Keratinocyte (primary cell): ENCODE data around the gene ALX4. TPM values are rescaled to one million over a fixed set of nuclear protein-coding genes. Genes with fewer than 3 reads are reported as not detected.

ENCODE experiments used
- DNase-seq: peaks from one replicate; pipeline ENCODE4 v3.0.0-alpha.2; 2011; ENCODE audit warnings: low read depth, missing footprints, low spot score
- FAIRE-seq: peaks from 2 replicates; lab custom pipeline; 2011; peaks lifted over from hg19 to GRCh38; lab: Jason Lieb, UNC
- H2AFZ ChIP-seq: 2 replicates; pipeline ENCODE4 v1.6.0; 2012; ENCODE audit warnings: low read length, control low read depth, inconsistent platforms; ENCODE audit not compliant: control insufficient read depth
- H3K27ac ChIP-seq: 2 replicates; pipeline ENCODE4 v1.5.1; 2011; ENCODE audit warnings: low read length; ENCODE audit not compliant: control insufficient read depth, insufficient read depth
- H3K27me3 ChIP-seq: 3 replicates; pipeline ENCODE4 v1.6.0; 2011; ENCODE audit warnings: low read length; ENCODE audit not compliant: control insufficient read depth, insufficient read depth; ENCODE audit errors: extremely low read depth
- H3K36me3 ChIP-seq, 2 experiments: 2 replicates in 1 of 2; 3 replicates in 1 of 2; pipeline ENCODE4 v1.5.1; 2011; ENCODE audit warnings: low read length in 2 of 2, mild to moderate bottlenecking in 1 of 2; ENCODE audit not compliant: control insufficient read depth in 2 of 2, insufficient read depth in 2 of 2; ENCODE audit errors: extremely low read depth in 1 of 2
- H3K4me1 ChIP-seq: 3 replicates; pipeline ENCODE4 v1.5.1; 2011; ENCODE audit warnings: low read length; ENCODE audit not compliant: control insufficient read depth, insufficient read depth; ENCODE audit errors: extremely low read depth
- H3K4me2 ChIP-seq: 3 replicates; pipeline ENCODE4 v1.6.0; 2011; ENCODE audit warnings: low read depth, low read length; ENCODE audit not compliant: control insufficient read depth, insufficient read depth; ENCODE audit errors: extremely low read depth
- H3K4me3 ChIP-seq, 3 experiments: fragments of 200-600 bp in 1 of 3; sonication (generic) in 1 of 3; 2 replicates in 2 of 3; 3 replicates in 1 of 3; pipeline ENCODE4 v1.5.1; 2011 to 2016; ENCODE audit warnings: low read length in 3 of 3, mild to moderate bottlenecking in 3 of 3, control low read depth in 2 of 3, inconsistent platforms in 1 of 3, low read depth in 1 of 3, mixed read lengths in 1 of 3, mixed run types in 1 of 3, moderate library complexity in 1 of 3; ENCODE audit not compliant: control insufficient read depth in 2 of 3, insufficient read depth in 2 of 3; ENCODE audit errors: extremely low read depth in 1 of 3
- H3K79me2 ChIP-seq: 2 replicates; pipeline ENCODE4 v1.6.0; 2012; ENCODE audit warnings: low read length; ENCODE audit not compliant: control insufficient read depth, insufficient read depth
- H3K9ac ChIP-seq: 3 replicates; pipeline ENCODE4 v1.6.0; 2011; ENCODE audit warnings: low read length; ENCODE audit not compliant: control insufficient read depth, insufficient read depth; ENCODE audit errors: extremely low read depth
- H3K9me1 ChIP-seq: 3 replicates; pipeline ENCODE4 v1.6.0; 2011; ENCODE audit warnings: low read length; ENCODE audit not compliant: control insufficient read depth, insufficient read depth; ENCODE audit errors: extremely low read depth
- H3K9me3 ChIP-seq: 2 replicates; pipeline ENCODE4 v1.5.1; 2012; ENCODE audit warnings: low read depth, low read length; ENCODE audit not compliant: control insufficient read depth
- H4K20me1 ChIP-seq: 3 replicates; pipeline ENCODE4 v1.6.0; 2011; ENCODE audit warnings: low read length; ENCODE audit not compliant: control insufficient read depth, insufficient read depth; ENCODE audit errors: extremely low read depth
- EZH2 ChIP-seq: IDR thresholded peaks from one replicate; pipeline ENCODE4 v1.6.1; 2012; ENCODE audit warnings: inconsistent platforms, mild to moderate bottlenecking, low read length, moderate library complexity
- dilution Hi-C: fragments of 300-500 bp; cut with MboI; formaldehyde crosslinking; loops from one replicate; pipeline ENCODE4 v1.7.0; 2020; ENCODE audit warnings: low sequenced_read_pairs; ENCODE audit not compliant: extremely low pct_ligation_motif_present
- polyA plus RNA-seq, 5 experiments: library from polyadenylated mRNA; depleted of rRNA in 3 of 5; stranded (reverse) in 3 of 5; stranded (forward) in 1 of 5; unstranded in 1 of 5; fragments of >200 nt; gene quantifications; 1 replicate in 1 of 5; 2 replicates in 3 of 5; 3 replicates in 1 of 5; pipeline versions ENCODE4 v1.2.1 to v1.2.3, GENCODE V29; 2011 to 2012; ENCODE audit warnings: missing spikeins in 2 of 5, low read depth in 1 of 5, low replicate concordance in 1 of 5
- TF ChIP-seq, protein P1 (sequence below), 3 experiments: IDR thresholded peaks in 1 of 3; conservative IDR thresholded peaks in 1 of 3; optimal IDR thresholded peaks in 1 of 3; 2 replicates in 2 of 3; 3 replicates in 1 of 3; pipeline versions ENCODE3 to v1.5.1; 2011; ENCODE audit warnings: low read length in 3 of 3, mild to moderate bottlenecking in 3 of 3, moderate library complexity in 2 of 3, control low read depth in 1 of 3, inconsistent platforms in 1 of 3; ENCODE audit not compliant: insufficient read depth in 2 of 3; ENCODE audit errors: extremely low read depth in 1 of 3

Gene ALX4
- polyA plus RNA-seq, 1 donor (not counting 4 experiments of a cell fraction or from before 2014, with no cell fraction given): not detected

DNA sequence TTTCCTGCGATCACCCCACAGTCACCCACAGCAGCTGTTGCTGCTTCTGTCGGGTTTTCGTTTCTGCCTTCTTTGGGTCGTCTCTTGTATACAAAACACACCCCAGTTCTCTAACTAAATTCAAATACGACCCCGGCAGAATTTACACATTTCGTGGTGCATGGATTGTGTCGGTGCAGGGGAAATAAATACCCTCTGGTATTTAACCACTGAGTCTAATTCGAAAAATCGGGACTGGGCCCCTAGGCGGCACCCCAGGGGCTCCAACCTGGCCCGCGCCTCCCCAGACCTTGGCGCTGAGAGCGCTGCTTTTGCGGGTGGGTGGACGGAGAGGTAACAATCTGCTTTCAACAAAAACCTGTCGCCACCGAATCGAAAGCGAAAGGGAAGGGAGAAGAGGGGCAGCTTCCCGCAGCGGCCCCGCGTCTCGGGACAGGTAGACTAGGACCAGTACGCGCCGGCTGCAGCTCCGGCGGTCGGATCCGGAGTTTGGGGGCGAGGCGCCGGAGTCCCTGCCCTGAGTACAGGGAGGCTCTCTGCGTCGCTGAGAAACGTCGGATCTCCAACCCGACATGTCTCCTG is 4.4 kb downstream of the ALX4 start:
- peaks cover 4% of the 10 kb centered on the region for H4K20me1 ChIP-seq
- peaks cover 98% of the 10 kb centered on the region for H3K27me3 ChIP-seq
- no peak overlapping the region for H3K9ac ChIP-seq
- H3K4me2 ChIP-seq: peak overlapping the region; percentile 82
- no peaks in the 10 kb centered on the region for H3K36me3 ChIP-seq
- H2AFZ ChIP-seq: peak overlapping the region; percentile 51
- no peaks in the 10 kb centered on the region for H3K9me3 ChIP-seq
- peaks cover 13% of the 10 kb centered on the region for H3K4me1 ChIP-seq
- H3K27ac ChIP-seq: no peak overlapping the region
- no peaks in the 10 kb centered on the region for H3K79me2 ChIP-seq
- TF ChIP-seq EZH2: peak; percentile 71
- TF ChIP-seq, protein P1, sequence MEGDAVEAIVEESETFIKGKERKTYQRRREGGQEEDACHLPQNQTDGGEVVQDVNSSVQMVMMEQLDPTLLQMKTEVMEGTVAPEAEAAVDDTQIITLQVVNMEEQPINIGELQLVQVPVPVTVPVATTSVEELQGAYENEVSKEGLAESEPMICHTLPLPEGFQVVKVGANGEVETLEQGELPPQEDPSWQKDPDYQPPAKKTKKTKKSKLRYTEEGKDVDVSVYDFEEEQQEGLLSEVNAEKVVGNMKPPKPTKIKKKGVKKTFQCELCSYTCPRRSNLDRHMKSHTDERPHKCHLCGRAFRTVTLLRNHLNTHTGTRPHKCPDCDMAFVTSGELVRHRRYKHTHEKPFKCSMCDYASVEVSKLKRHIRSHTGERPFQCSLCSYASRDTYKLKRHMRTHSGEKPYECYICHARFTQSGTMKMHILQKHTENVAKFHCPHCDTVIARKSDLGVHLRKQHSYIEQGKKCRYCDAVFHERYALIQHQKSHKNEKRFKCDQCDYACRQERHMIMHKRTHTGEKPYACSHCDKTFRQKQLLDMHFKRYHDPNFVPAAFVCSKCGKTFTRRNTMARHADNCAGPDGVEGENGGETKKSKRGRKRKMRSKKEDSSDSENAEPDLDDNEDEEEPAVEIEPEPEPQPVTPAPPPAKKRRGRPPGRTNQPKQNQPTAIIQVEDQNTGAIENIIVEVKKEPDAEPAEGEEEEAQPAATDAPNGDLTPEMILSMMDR (optimal IDR thresholded peaks at IDR 0.05 in 1 of 3, IDR thresholded peaks at IDR 0.05 in 1 of 3, conservative IDR thresholded peaks at IDR 0.05 in 1 of 3; ENCODE audit: extremely low read depth in 1 of 3, insufficient read depth in 2 of 3, low read length in 3 of 3): no peak
- dilution Hi-C loops: no loop called here
- no peaks in the 10 kb centered on the region for H3K9me1 ChIP-seq
- peak overlapping the region; percentile 25 to 60 (median 55) for H3K4me3 ChIP-seq
- DNase-seq (no peak), FAIRE-seq (no peak)

DNA sequence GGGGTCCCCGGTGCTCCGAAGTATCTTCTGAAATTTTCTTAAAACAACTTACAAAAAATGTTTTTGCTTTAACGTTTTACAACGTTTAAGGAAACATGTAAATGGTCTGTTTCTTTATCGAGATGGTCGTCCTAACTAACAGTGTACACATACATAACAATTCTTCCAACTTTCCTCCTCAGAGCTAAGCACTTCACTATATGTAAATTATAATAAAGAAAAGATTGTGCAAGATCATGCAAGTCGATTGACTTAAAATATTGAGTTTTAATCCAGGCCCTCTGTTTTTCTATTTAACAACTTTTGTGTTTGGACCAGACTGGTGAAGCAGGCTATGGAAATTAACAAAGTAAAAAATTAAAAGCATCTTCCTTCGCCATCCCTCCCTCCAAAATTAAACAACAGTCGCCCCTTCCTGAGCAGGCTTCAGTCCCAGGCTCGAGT is 4.9 kb downstream of the ALX4 start:
- Histone ChIP-seq H3K4me2 (peak overlapping the region; percentile 82), H3K4me3 (peak overlapping the region in 2 of 3 experiments; percentile 55 to 60), H2AFZ (no peak overlapping the region)

More for the DNA sequence above, 4.9 kb downstream of the ALX4 start:
- TF ChIP-seq, protein P1 (optimal IDR thresholded peaks at IDR 0.05 in 1 of 3, IDR thresholded peaks at IDR 0.05 in 1 of 3, conservative IDR thresholded peaks at IDR 0.05 in 1 of 3; ENCODE audit: extremely low read depth in 1 of 3, insufficient read depth in 2 of 3, low read length in 3 of 3): no peak
- TF ChIP-seq EZH2: peak; percentile 56
- Histone ChIP-seq H3K4me1 (peaks cover 12% of the 10 kb centered on the region), H3K27me3 (peaks cover 95% of the 10 kb centered on the region), H3K9me3 (no peaks in the 10 kb centered on the region), H3K27ac (no peak overlapping the region), H3K9me1 (no peaks in the 10 kb centered on the region), H3K9ac (no peak overlapping the region), H3K36me3 (no peaks in the 10 kb centered on the region), H3K79me2 (no peaks in the 10 kb centered on the region), H4K20me1 (peaks cover 4% of the 10 kb centered on the region)
- DNase-seq (no peak), FAIRE-seq (no peak)
- dilution Hi-C loops: no loop called here
